Smooth muscle cell (in vitro differentiated cells): Measurements from ENCODE around the gene EEF2K. TPM values are rescaled to one million over a fixed set of nuclear protein-coding genes. Genes with fewer than 3 reads are reported as not detected.

Experiments
- DNase-seq: peaks from one replicate; lab custom pipeline; 2025; ENCODE audit not compliant: unreplicated experiment; lab: John Stamatoyannopoulos, UW
- H2AFZ ChIP-seq: fragments of 200-600 bp; sonication (generic); 2 replicates; pipeline ENCODE4 v1.6.0; 2016; ENCODE audit warnings: antibody characterized with exemption, low read depth, mild to moderate bottlenecking
- H3F3A ChIP-seq: fragments of 200-600 bp; sonication (generic); 2 replicates; pipeline ENCODE4 v1.6.0; 2017; ENCODE audit warnings: antibody characterized with exemption, low read depth
- H3K27ac ChIP-seq: fragments of 200-600 bp; sonication (generic); 2 replicates; pipeline ENCODE4 v1.5.1; 2016; ENCODE audit warnings: low read depth, mild to moderate bottlenecking
- H3K27me3 ChIP-seq: fragments of 200-600 bp; sonication (generic); 2 replicates; pipeline ENCODE4 v1.6.1; 2016; ENCODE audit warnings: low read depth, mild to moderate bottlenecking
- H3K36me3 ChIP-seq: fragments of 200-600 bp; sonication (generic); 2 replicates; pipeline ENCODE4 v1.5.1; 2016; ENCODE audit warnings: low read depth
- H3K4me1 ChIP-seq: fragments of 200-600 bp; sonication (generic); 2 replicates; pipeline ENCODE4 v1.5.1; 2016; ENCODE audit warnings: low read depth
- H3K4me2 ChIP-seq: fragments of 200-600 bp; sonication (generic); 2 replicates; pipeline ENCODE4 v1.6.0; 2016; ENCODE audit warnings: mild to moderate bottlenecking
- H3K4me3 ChIP-seq: fragments of 200-600 bp; sonication (generic); 2 replicates; pipeline ENCODE4 v1.5.1; 2016; ENCODE audit warnings: mild to moderate bottlenecking
- H3K79me2 ChIP-seq: fragments of 200-600 bp; sonication (generic); 2 replicates; pipeline ENCODE4 v1.6.0; 2016; ENCODE audit warnings: low read depth, mild to moderate bottlenecking
- H3K9ac ChIP-seq: fragments of 200-600 bp; sonication (generic); 2 replicates; pipeline ENCODE4 v1.6.0; 2016; ENCODE audit warnings: low read depth
- H3K9me3 ChIP-seq: fragments of 200-600 bp; sonication (generic); replicated peaks from 2 replicates; pipeline ENCODE4 v1.5.1; 2016; ENCODE audit warnings: low read depth
- H4K20me1 ChIP-seq: fragments of 200-600 bp; sonication (generic); 2 replicates; pipeline ENCODE4 v1.6.0; 2016; ENCODE audit warnings: low read depth
- CTCF ChIP-seq: fragments of 200-600 bp; sonication (generic); IDR thresholded peaks from 2 replicates; pipeline ENCODE4 v1.5.1; 2017; ENCODE audit warnings: borderline replicate concordance, mild to moderate bottlenecking, antibody characterized with exemption; ENCODE audit not compliant: insufficient read depth, poor library complexity, severe bottlenecking
- WGBS: methylation state at CpG from one replicate; pipeline ENCODE4 v1.1.7; 2016; ENCODE audit warnings: low lambda C conversion rate; 5-methylcytosine and 5-hydroxymethylcytosine counted together
- polyA plus RNA-seq: library from polyadenylated mRNA; unstranded; fragments of >200 nt; fragmentation: Nextera tagmentation; extraction: Ambion mirVana; gene quantifications from 2 replicates; pipeline ENCODE4 v1.2.1, GENCODE V29; 2016
- total RNA-seq: library from RNA; depleted of rRNA; stranded (reverse); fragments of >200 nt; gene quantifications from 2 replicates; pipeline ENCODE4 v1.2.3, GENCODE V29; 2014

Gene EEF2K
- total and polyA plus RNA-seq, 2 experiments from 2014 or later: 8.7 to 12.8 TPM

- Histone ChIP-seq H3K27ac (no peak overlapping the region), H3K4me3 (no peak overlapping the region), H3K4me2 (no peak overlapping the region), H3K27me3 (no peaks in the 10 kb centered on the region), H2AFZ (no peak overlapping the region), H3K9me3 (no peaks in the 10 kb centered on the region), H3K4me1 (no peaks in the 10 kb centered on the region), H3F3A (no peaks in the 10 kb centered on the region), H4K20me1 (peaks cover 87% of the 10 kb centered on the region), H3K79me2 (peaks cover 27% of the 10 kb centered on the region), H3K36me3 (no peaks in the 10 kb centered on the region), H3K9ac (no peak overlapping the region)
- TF ChIP-seq CTCF: no peak
- WGBS: 99% methylated on average over 18 of the region's 18 CpGs
- no peak for DNase-seq
Measured at GRCh38 chr16:22217890-22218730, 12.0 kb downstream of the EEF2K start.

GRCh38 chr16:22219389-22220068 is 13.5 kb downstream of the EEF2K start:
- no peak for TF ChIP-seq CTCF
- Histone ChIP-seq H3K9me3 (no peaks in the 10 kb centered on the region), H3K4me1 (no peaks in the 10 kb centered on the region), H3K4me2 (no peak overlapping the region), H3F3A (no peaks in the 10 kb centered on the region), H3K36me3 (no peaks in the 10 kb centered on the region), H4K20me1 (peaks cover 80% of the 10 kb centered on the region), H3K4me3 (no peak overlapping the region), H2AFZ (no peak overlapping the region), H3K79me2 (peaks cover 27% of the 10 kb centered on the region), H3K27ac (no peak overlapping the region), H3K27me3 (no peaks in the 10 kb centered on the region), H3K9ac (no peak overlapping the region)
- DNase-seq: no peak
- WGBS: 96% methylated on average over 3 of the region's 3 CpGs

GRCh38 chr16:22220069-22220440 is 14.0 kb downstream of the EEF2K start:
- Histone ChIP-seq H3K27me3 (no peaks in the 10 kb centered on the region), H3K4me3 (no peak overlapping the region), H3K9me3 (no peaks in the 10 kb centered on the region), H3K4me2 (no peak overlapping the region), H3K9ac (no peak overlapping the region), H4K20me1 (peaks cover 79% of the 10 kb centered on the region), H3K36me3 (no peaks in the 10 kb centered on the region), H3K79me2 (peaks cover 29% of the 10 kb centered on the region), H2AFZ (no peak overlapping the region), H3K27ac (no peak overlapping the region), H3F3A (no peaks in the 10 kb centered on the region), H3K4me1 (no peaks in the 10 kb centered on the region)
- no peak for TF ChIP-seq CTCF
- DNase-seq: no peak
- WGBS: 85% methylated on average over 11 of the region's 11 CpGs
